HEK293T (cell line): ENCODE measurements around the gene PIP5K1C.

Source experiments
- CTCF ChIA-PET: fragments of 350-600 bp; formaldehyde crosslinking; extraction: SDS; loops from one replicate; lab custom pipeline; 2021; ENCODE audit warnings: antibody characterized with exemption, inconsistent platforms; lab: Yijun Ruan, JAX
- POLR2A ChIA-PET: fragments of 350-600 bp; formaldehyde crosslinking; extraction: SDS; loops from one replicate; lab custom pipeline; 2020; ENCODE audit warnings: antibody characterized with exemption, inconsistent platforms; lab: Yijun Ruan, JAX
- DNase-seq: peaks from one replicate; pipeline ENCODE4 v3.0.0; 2012; ENCODE audit warnings: mixed read lengths; ENCODE audit errors: extremely low spot score
- ARNT ChIP-seq: fragments of 450-650 bp; IDR thresholded peaks from 2 replicates; pipeline ENCODE4 v1.6.1; 2017; ENCODE audit warnings: mild to moderate bottlenecking
- BHLHE40 ChIP-seq: fragments of 450-650 bp; IDR thresholded peaks from 2 replicates; pipeline ENCODE4 v1.6.1; 2016; ENCODE audit warnings: mild to moderate bottlenecking, moderate library complexity, borderline replicate concordance
- CTBP1 ChIP-seq: fragments of 450-650 bp; IDR thresholded peaks from 2 replicates; pipeline ENCODE4 v1.6.1; 2016; ENCODE audit warnings: borderline replicate concordance
- ELF4 ChIP-seq: fragments of 450-650 bp; IDR thresholded peaks from 2 replicates; pipeline ENCODE4 v1.6.1; 2017; ENCODE audit warnings: antibody characterized with exemption
- FOXA1 ChIP-seq: fragments of 450-650 bp; IDR thresholded peaks from 2 replicates; pipeline ENCODE4 v1.6.1; 2016; ENCODE audit warnings: mild to moderate bottlenecking
- FOXK2 ChIP-seq: fragments of 450-650 bp; IDR thresholded peaks from 2 replicates; pipeline ENCODE4 v1.6.1; 2016; ENCODE audit warnings: mild to moderate bottlenecking
- FOXM1 ChIP-seq: fragments of 450-650 bp; IDR thresholded peaks from 2 replicates; pipeline ENCODE4 v1.6.1; 2017; ENCODE audit warnings: mild to moderate bottlenecking, borderline replicate concordance
- HDGF ChIP-seq: fragments of 450-650 bp; IDR thresholded peaks from 2 replicates; pipeline ENCODE4 v1.6.1; 2017; ENCODE audit warnings: antibody characterized with exemption, borderline replicate concordance
- L3MBTL2 ChIP-seq: fragments of 450-650 bp; conservative IDR thresholded peaks from 2 replicates; pipeline ENCODE4 v1.6.1; 2016; ENCODE audit warnings: mild to moderate bottlenecking
- LEF1 ChIP-seq: fragments of 450-650 bp; IDR thresholded peaks from 2 replicates; pipeline ENCODE4 v1.6.1; 2017; ENCODE audit warnings: mild to moderate bottlenecking, borderline replicate concordance
- NFRKB ChIP-seq: fragments of 450-650 bp; IDR thresholded peaks from 2 replicates; pipeline ENCODE4 v1.6.1; 2016; ENCODE audit warnings: mild to moderate bottlenecking, moderate library complexity
- PKNOX1 ChIP-seq: fragments of 450-650 bp; IDR thresholded peaks from 2 replicates; pipeline ENCODE4 v1.6.1; 2016
- SP1 ChIP-seq: fragments of 450-650 bp; IDR thresholded peaks from 2 replicates; pipeline ENCODE4 v1.6.1; 2017
- SUZ12 ChIP-seq: fragments of 450-650 bp; IDR thresholded peaks from 2 replicates; pipeline ENCODE4 v1.6.1; 2016; ENCODE audit warnings: mild to moderate bottlenecking
- TARDBP ChIP-seq: fragments of 450-650 bp; IDR thresholded peaks from 2 replicates; pipeline ENCODE4 v1.6.1; 2016
- ZNF384 ChIP-seq: fragments of 450-650 bp; IDR thresholded peaks from 2 replicates; pipeline ENCODE4 v1.6.1; 2016

PIP5K1C gene

DNA sequence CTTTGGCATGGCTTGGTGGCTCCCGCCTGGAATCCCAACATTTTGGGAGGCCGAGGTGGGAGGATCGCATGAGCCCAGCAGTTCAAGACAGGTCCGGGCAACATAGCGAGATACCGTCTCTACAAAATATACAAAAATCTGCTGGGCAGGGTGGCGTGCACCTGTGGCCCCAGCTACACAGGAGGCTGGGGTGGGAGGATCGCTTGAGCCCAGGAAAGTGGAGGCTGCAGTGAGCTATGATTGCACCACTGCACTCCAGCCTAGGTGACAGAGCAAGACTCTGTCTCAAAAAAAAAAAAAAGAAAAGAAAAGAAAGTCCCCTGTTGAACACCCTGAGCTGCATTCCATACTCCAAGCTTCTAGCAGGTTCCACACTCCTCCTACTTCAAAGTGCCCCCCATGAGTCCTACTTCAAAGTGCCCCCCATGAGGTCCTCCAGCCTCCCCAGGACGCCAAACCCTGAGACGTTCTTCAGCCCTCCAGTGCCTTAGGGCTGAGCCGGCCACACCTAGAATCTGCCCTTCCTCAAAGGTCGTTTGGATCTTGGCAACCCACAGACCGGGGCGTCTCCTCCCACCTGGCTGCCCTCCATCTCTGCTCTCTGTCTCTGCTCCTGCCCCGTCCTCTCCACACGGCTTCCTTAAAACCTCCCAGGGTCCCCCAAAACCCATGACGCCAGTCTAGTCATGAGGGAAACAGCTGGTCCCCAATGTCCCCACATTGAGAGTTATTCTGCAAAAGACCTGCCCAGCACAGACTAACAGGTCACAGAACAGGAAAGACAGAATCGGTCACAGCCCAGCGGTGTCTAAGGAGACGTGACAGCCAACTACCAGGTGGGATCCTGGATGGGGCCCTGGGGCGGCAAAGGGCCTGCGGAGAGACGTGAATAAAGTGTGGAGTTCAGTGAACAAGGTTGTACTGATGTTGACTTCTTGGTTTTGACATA, 12.7 kb upstream of the PIP5K1C start:
- DNase-seq: no peak
- TF ChIP-seq ELF4: no peak
- TF ChIP-seq SUZ12: no peak
- no peak for TF ChIP-seq PKNOX1
- no peak for TF ChIP-seq ARNT
- TF ChIP-seq ZNF384: no peak
- POLR2A ChIA-PET: no interaction called here
- CTCF ChIA-PET: no interaction called here

- CTCF ChIA-PET: interaction anchor here (0.6 to 0.8 kb wide), 2 partner anchors 8 to 53 kb away, joined by 3 to 4 read pairs; no protein-coding TSS in a partner anchor
- no peak for TF ChIP-seq FOXK2
- no peak for TF ChIP-seq FOXM1
- no peak for TF ChIP-seq NFRKB
- no peak for TF ChIP-seq L3MBTL2
- TF ChIP-seq SP1: no peak
- TF ChIP-seq TARDBP: no peak
- no peak for TF ChIP-seq HDGF
- POLR2A ChIA-PET: interaction anchor here (1.0 kb wide), 1 partner anchor 53 kb away, joined by 3 read pairs; no protein-coding TSS in a partner anchor
- DNase-seq: no peak
Observed at GRCh38 chr19:3710265-3710812, 10.1 kb upstream of the PIP5K1C start.

GRCh38 chr19:3708207-3708931, 8.1 kb upstream of the PIP5K1C start, which contains the start of gene TJP3:
Gene TJP3 (plus strand): TSS chr19:3708384. CDS start chr19:3728433, 20,049 bp downstream.
- POLR2A ChIA-PET: no interaction called here

DNA sequence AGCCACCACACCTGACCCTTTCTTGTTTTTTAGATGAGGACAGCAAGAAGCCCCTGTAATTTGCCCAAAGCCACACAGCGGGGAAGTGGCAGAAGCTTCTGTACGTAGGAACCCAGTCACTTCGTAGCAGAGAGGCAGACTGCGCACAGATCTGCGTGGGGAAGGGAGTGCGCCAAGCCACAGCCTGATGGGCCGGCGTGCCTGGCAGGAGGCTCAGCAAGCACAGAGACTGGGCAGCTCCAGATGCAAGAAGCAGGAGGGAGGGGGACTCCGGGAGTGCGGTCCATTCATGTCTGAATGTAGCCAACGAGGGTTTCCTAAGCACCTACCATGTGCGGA, 7.6 kb upstream of the PIP5K1C start:
- ChIA-PET CTCF (interaction anchor here (1.4 kb wide), 1 partner anchor 11 kb away, joined by 4 read pairs; no protein-coding TSS in a partner anchor), POLR2A (no interaction called here)
- no peak for DNase-seq
- TF ChIP-seq FOXA1 (no peak), BHLHE40 (no peak), NFRKB (no peak), ELF4 (no peak), SP1 (no peak), PKNOX1 (no peak), ZNF384 (no peak), ARNT (no peak), FOXK2 (no peak)

More at GRCh38 chr19:3708207-3708931, 8.1 kb upstream of the PIP5K1C start, which contains the start of gene TJP3:
- no peak for DNase-seq
- TF ChIP-seq L3MBTL2: no peak
- TF ChIP-seq PKNOX1: no peak
- TF ChIP-seq ZNF384: no peak
- no peak for TF ChIP-seq SUZ12
- no peak for TF ChIP-seq NFRKB
- no peak for TF ChIP-seq BHLHE40
- TF ChIP-seq FOXK2: no peak
- no peak for TF ChIP-seq ARNT
- TF ChIP-seq HDGF: no peak
- TF ChIP-seq CTBP1: no peak
- TF ChIP-seq FOXM1: no peak
- TF ChIP-seq ELF4: no peak
- no peak for TF ChIP-seq FOXA1
- CTCF ChIA-PET: interaction anchor here (1.4 kb wide), 1 partner anchor 10 kb away, joined by 4 read pairs; no protein-coding TSS in a partner anchor

- CTCF ChIA-PET: interaction anchor here (0.6 to 1.1 kb wide), 2 partner anchors 10 to 27 kb away, joined by 3 read pairs; no protein-coding TSS in a partner anchor
- no peak for DNase-seq
- no peak for TF ChIP-seq BHLHE40
- no peak for TF ChIP-seq ZNF384
- TF ChIP-seq NFRKB: no peak; the same call in 1 of the 2 replicates
- TF ChIP-seq FOXK2: no peak
- TF ChIP-seq L3MBTL2: no peak
- TF ChIP-seq SP1: no peak
- TF ChIP-seq SUZ12: no peak
- no peak for TF ChIP-seq FOXM1
- no peak for TF ChIP-seq LEF1
- TF ChIP-seq TARDBP: no peak
- no peak for TF ChIP-seq CTBP1
- POLR2A ChIA-PET: no interaction called here
Observed at GRCh38 chr19:3701200-3701599, 932 bp upstream of the PIP5K1C start.
